C4-2B (cell line): Measurements from ENCODE around the gene ZNF618.

Experiments
- ZFX ChIP-seq: fragments of 450-650 bp; IDR thresholded peaks from 2 replicates; pipeline ENCODE4 v1.6.1; 2017
- TF ChIP-seq, protein P1 (sequence below): fragments of 450-650 bp; conservative IDR thresholded peaks from 2 replicates; pipeline ENCODE4 v1.5.1; 2017; ENCODE audit warnings: mild to moderate bottlenecking

DNA sequence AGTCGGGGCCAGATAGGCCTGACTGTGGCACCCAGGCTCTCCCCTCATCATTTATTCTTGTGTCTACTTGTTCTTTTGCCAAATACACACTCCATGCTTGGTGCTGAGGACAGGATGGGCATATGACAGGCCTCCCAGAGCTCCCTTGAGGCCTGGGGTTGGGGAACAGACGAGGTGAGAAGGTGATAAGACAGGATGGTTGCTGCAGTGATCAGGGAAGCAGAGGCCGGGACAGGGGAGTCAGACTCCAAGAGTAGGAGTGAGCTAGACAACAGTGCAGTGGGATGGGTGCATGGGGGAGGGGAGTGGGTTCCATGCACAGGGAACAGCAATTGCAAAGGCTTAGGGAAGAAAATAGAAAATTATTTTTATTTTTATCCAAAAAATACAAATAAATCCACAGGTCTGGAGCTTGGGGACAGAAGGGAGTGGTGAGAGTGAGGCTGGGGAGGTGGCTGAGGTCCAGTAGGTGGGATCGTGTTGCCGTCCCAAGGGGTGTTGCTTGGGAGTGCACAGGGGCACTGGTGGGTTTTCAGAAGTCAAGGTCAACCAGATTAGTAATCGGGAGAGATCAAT lies 205.4 kb downstream of the ZNF618 start:
- TF ChIP-seq, protein P1, sequence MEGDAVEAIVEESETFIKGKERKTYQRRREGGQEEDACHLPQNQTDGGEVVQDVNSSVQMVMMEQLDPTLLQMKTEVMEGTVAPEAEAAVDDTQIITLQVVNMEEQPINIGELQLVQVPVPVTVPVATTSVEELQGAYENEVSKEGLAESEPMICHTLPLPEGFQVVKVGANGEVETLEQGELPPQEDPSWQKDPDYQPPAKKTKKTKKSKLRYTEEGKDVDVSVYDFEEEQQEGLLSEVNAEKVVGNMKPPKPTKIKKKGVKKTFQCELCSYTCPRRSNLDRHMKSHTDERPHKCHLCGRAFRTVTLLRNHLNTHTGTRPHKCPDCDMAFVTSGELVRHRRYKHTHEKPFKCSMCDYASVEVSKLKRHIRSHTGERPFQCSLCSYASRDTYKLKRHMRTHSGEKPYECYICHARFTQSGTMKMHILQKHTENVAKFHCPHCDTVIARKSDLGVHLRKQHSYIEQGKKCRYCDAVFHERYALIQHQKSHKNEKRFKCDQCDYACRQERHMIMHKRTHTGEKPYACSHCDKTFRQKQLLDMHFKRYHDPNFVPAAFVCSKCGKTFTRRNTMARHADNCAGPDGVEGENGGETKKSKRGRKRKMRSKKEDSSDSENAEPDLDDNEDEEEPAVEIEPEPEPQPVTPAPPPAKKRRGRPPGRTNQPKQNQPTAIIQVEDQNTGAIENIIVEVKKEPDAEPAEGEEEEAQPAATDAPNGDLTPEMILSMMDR: no peak
- no peak for TF ChIP-seq ZFX
